Endodermal cell (in vitro differentiated cells): ENCODE measurements around the gene RHEX. TPM values are rescaled to one million over a fixed set of nuclear protein-coding genes. Genes with fewer than 3 reads are reported as not detected.
"Not testable (repeated sequence)": the region's sequence is repeated elsewhere in the genome, so short reads cannot be mapped to it uniquely, and the experiment has no call there.

Source experiments
- DNase-seq: peaks from one replicate; pipeline ENCODE4 v3.0.0-alpha.2; 2017
- H3K27ac ChIP-seq: 2 replicates; pipeline ENCODE4 v1.5.1; 2013; ENCODE audit warnings: mild to moderate bottlenecking, low read depth, low read length, moderate library complexity
- H3K27me3 ChIP-seq: 2 replicates; pipeline ENCODE4 v1.6.1; 2013; ENCODE audit warnings: mild to moderate bottlenecking, low read length, moderate library complexity; ENCODE audit not compliant: insufficient read depth, control insufficient read depth, poor library complexity, severe bottlenecking
- H3K36me3 ChIP-seq: 2 replicates; pipeline ENCODE4 v1.7.0; 2013; ENCODE audit warnings: mild to moderate bottlenecking, low read length, moderate library complexity; ENCODE audit not compliant: control insufficient read depth, insufficient read depth
- H3K4me1 ChIP-seq: one replicate; pipeline ENCODE4 v1.7.0; 2013; ENCODE audit warnings: low read length; ENCODE audit not compliant: control insufficient read depth, insufficient read depth
- H3K4me3 ChIP-seq: 2 replicates; pipeline ENCODE4 v1.5.1; 2013; ENCODE audit warnings: mild to moderate bottlenecking, low read length, moderate library complexity
- H3K9ac ChIP-seq: 2 replicates; pipeline ENCODE4 v1.6.1; 2013; ENCODE audit warnings: mild to moderate bottlenecking, low read length, moderate library complexity; ENCODE audit not compliant: poor library complexity, severe bottlenecking; ENCODE audit errors: extremely low read depth
- H3K9me3 ChIP-seq: 2 replicates; pipeline ENCODE4 v1.6.1; 2013; ENCODE audit warnings: mild to moderate bottlenecking, low read length, moderate library complexity; ENCODE audit not compliant: control insufficient read depth
- H3K27ac Mint-ChIP-seq: 2 replicates; pipeline ENCODE4 v1.8.0; 2020; ENCODE audit warnings: mixed read lengths
- H3K27me3 Mint-ChIP-seq: 2 replicates; pipeline ENCODE4 v1.8.0; 2021; ENCODE audit warnings: mild to moderate bottlenecking, mixed read lengths; ENCODE audit not compliant: insufficient read depth
- H3K36me3 Mint-ChIP-seq: 2 replicates; pipeline ENCODE4 v1.8.0; 2020; ENCODE audit warnings: low read depth, mixed read lengths
- H3K4me1 Mint-ChIP-seq: 2 replicates; pipeline ENCODE4 v1.8.0; 2020; ENCODE audit warnings: mixed read lengths
- H3K4me3 Mint-ChIP-seq: 2 replicates; pipeline ENCODE4 v1.8.0; 2020; ENCODE audit warnings: mild to moderate bottlenecking, moderate library complexity, mixed read lengths
- H3K9me3 Mint-ChIP-seq: 2 replicates; pipeline ENCODE4 v1.8.0; 2020; ENCODE audit warnings: mild to moderate bottlenecking, mixed read lengths
- CTCF ChIP-seq: fragments of 200-600 bp; sonication (generic); conservative IDR thresholded peaks from 2 replicates; pipeline ENCODE4 v1.5.0; 2021; ENCODE audit warnings: antibody characterized with exemption, mild to moderate bottlenecking
- WGBS, 2 experiments: methylation state at CpG; one replicate each; pipeline versions ENCODE4 v1.1.5 to v1.1.7; 2013; ENCODE audit warnings: missing lambda C conversion rate in 2 of 2, mixed read lengths in 1 of 2; ENCODE audit not compliant: insufficient coverage in 1 of 2, insufficient read length in 1 of 2; 5-methylcytosine and 5-hydroxymethylcytosine counted together
- total RNA-seq, 2 donors: library from RNA; stranded (reverse); fragmentation: NEBNext Ultra II Directional in 1 of 2; extraction: Animal tissue kit (Norgen Biotek cat#: 25700) in 1 of 2; gene quantifications; 2 replicates in 1 of 2; 3 replicates in 1 of 2; pipeline ENCODE4 v1.2.1, GENCODE V29; 2021

Gene RHEX
- total RNA-seq, 2 donors from 2014 or later: not detected

DNA sequence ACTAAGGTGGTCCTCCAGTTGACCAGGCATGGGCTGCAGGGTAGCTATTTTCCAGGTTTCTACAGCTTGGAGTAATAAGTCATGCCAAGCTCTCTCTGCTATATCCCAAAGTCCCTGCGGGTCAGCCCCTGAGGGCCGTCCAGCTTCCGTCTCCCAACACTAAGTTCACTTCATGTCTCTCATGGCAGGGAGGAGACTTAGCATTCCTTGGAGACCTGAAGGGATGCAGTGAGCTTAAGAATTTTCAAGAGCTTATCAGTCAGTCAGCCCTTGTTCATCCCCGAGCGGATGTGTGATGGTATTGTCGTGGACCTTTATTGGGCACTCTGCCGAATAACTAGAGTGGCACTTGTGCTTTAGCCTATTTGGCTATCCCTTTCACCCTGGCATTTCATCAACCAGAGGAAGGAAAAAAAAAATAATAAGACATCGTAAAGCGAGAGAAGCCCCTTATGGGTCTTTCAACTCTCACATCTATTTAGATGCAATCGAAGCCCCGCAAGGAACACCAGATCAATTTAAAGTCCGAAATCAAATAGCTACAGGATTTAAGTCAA lies 2.2 kb downstream of the RHEX start:
- H3K9me3 ChIP-seq, H3K27me3 ChIP-seq, H3K9ac ChIP-seq, H3K4me1 ChIP-seq, H3K36me3 Mint-ChIP-seq, H3K4me1 Mint-ChIP-seq, H3K4me3 Mint-ChIP-seq, H3K27ac ChIP-seq, H3K27me3 Mint-ChIP-seq, H3K4me3 ChIP-seq, H3K27ac Mint-ChIP-seq, H3K9me3 Mint-ChIP-seq, H3K36me3 ChIP-seq: not testable (repeated sequence)
- WGBS, 2 experiments: 97 to 100% methylated on average over 7 to 12 of the region's 12 CpGs
- DNase-seq: peak; percentile 30

- H3K4me3 Mint-ChIP-seq, H3K4me3 ChIP-seq, H3K27ac ChIP-seq: not testable (repeated sequence)
These were observed 2.8 kb downstream of the RHEX start for GRCh38 chr1:206055639-206056323.

DNA sequence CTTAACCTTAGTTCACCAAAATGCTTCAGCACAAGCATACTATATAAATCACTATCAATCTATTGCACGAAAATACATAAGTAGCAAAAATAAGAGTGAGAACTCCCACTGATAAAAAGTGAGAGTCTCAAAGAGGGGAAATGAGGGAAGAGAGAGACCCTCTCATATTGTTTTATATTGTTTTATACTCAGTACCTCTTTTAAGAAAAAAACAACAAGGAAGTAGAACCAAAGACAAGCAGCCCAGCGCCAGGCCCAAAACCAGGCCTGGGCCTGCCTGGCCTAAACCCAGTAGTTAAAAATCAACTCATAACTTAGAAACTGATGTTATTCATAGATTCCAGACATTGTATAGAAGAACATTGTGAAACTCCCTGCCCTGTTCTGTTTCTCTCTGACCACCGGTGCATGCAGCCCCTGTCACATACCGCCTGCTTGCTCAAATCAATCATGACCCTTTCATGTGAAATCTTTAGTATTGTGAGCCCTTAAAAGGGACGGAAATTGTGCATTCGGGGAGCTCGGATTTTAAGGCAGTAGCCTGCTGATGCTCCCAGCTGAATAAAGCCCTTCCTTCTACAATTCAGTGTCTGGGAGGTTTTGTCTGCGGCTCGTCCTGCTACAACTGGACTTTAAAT lies 5.4 kb downstream of the RHEX start:
- H3K4me3 ChIP-seq, H3K27ac ChIP-seq, H3K9ac ChIP-seq, H3K4me1 ChIP-seq, H3K27me3 ChIP-seq, H3K4me3 Mint-ChIP-seq, H3K4me1 Mint-ChIP-seq, H3K27ac Mint-ChIP-seq, H3K36me3 Mint-ChIP-seq, H3K36me3 ChIP-seq, H3K27me3 Mint-ChIP-seq, H3K9me3 ChIP-seq, DNase-seq: not testable (repeated sequence)
- WGBS, 2 experiments: 88 to 100% methylated on average over 1 to 6 of the region's 9 CpGs
- H3K9me3 Mint-ChIP-seq: peaks cover 17% of the 10 kb centered on the region

More at GRCh38 chr1:206055639-206056323, 2.8 kb downstream of the RHEX start:
- not testable (repeated sequence) for H3K9me3 ChIP-seq, H3K4me1 ChIP-seq, H3K27me3 ChIP-seq, H3K27me3 Mint-ChIP-seq, H3K36me3 ChIP-seq, H3K9me3 Mint-ChIP-seq, H3K36me3 Mint-ChIP-seq, H3K4me1 Mint-ChIP-seq, H3K27ac Mint-ChIP-seq, DNase-seq, H3K9ac ChIP-seq
- WGBS, 2 experiments: 91 to 95% methylated on average over 7 to 8 of the region's 8 CpGs

GRCh38 chr1:206058927-206059292 lies 5.9 kb downstream of the RHEX start:
- H3K9me3 Mint-ChIP-seq: peaks cover 16% of the 10 kb centered on the region
- Histone ChIP-seq H3K36me3 (no peaks in the 10 kb centered on the region), H3K9ac (no peak overlapping the region), H3K27me3 (no peaks in the 10 kb centered on the region), H3K4me3 (no peak overlapping the region), H3K9me3 (peaks cover 7% of the 10 kb centered on the region), H3K27ac (no peak overlapping the region), H3K4me1 (no peaks in the 10 kb centered on the region)
- no peak for TF ChIP-seq CTCF
- peaks cover 2% of the 10 kb centered on the region for H3K27me3 Mint-ChIP-seq
- peak; percentile 11 for DNase-seq
- no peaks in the 10 kb centered on the region for H3K4me1 Mint-ChIP-seq
- WGBS, 2 experiments: 83 to 98% methylated on average over 1 of the region's 1 CpG
- no peak overlapping the region for H3K4me3 Mint-ChIP-seq
- H3K27ac Mint-ChIP-seq: no peak overlapping the region
- peaks cover 4% of the 10 kb centered on the region for H3K36me3 Mint-ChIP-seq
